ENCODE results near the gene SLC39A7.

The SLC39A7 gene, protein sequence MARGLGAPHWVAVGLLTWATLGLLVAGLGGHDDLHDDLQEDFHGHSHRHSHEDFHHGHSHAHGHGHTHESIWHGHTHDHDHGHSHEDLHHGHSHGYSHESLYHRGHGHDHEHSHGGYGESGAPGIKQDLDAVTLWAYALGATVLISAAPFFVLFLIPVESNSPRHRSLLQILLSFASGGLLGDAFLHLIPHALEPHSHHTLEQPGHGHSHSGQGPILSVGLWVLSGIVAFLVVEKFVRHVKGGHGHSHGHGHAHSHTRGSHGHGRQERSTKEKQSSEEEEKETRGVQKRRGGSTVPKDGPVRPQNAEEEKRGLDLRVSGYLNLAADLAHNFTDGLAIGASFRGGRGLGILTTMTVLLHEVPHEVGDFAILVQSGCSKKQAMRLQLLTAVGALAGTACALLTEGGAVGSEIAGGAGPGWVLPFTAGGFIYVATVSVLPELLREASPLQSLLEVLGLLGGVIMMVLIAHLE

GRCh38 chr6:33200219-33201146 lies at the start of gene SLC39A7, which contains the start of gene RXRB:
Gene SLC39A7 (plus strand): TSS chr6:33200867. CDS start chr6:33201246, 379 bp downstream.
Gene RXRB (minus strand): TSS chr6:33200665. CDS start chr6:33200476, 189 bp downstream.
- DNase-seq (ENCODE audit: low read depth): peak; percentile 98

- no peak for DNase-seq (ENCODE audit: low read depth)
Measured at GRCh38 chr6:33151050-33151449, 49.6 kb upstream of the SLC39A7 start.

GRCh38 chr6:33154349-33154748 lies 46.3 kb upstream of the SLC39A7 start:
- no peak for DNase-seq (ENCODE audit: low read depth)

DNA sequence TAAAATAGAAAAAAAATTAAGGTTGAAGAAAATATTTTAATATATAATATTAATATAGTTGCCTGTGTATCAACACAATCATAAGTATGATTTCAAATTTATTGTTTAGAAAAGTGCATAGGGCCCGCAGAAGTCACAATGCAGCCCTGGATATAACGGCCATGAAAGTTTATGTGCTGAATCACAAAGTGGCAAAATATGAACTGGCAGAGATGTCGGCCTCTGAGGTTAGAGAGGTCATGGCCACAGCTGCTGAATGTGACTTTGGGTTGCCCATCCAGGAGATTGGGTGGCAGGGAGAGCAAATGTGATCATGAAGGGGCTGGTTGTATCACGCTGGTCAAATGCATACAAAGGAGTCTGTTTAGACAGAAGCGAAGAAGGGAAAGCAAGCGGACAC lies 44.1 kb upstream of the SLC39A7 start:
- no peak for DNase-seq (ENCODE audit: low read depth)

DNA sequence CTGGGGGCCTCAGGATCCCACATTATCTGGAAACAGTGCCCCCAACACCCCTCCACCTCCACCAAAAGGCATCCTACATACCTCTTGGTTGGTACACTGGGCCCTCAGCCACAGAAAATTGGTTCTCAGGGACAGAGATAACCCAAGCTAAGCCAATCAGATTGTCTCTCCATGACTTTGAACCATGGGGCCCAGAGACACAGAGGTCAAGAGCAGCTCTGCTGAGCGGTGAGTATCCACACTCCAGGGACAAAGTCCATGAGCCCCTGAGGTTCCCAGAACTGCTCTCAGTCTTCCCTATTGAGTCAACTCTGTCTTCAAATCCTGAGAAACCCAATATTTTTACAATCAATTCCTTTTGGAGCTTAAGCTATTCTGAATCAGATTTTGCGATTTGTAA lies 43.7 kb upstream of the SLC39A7 start:
- no peak for DNase-seq (ENCODE audit: low read depth)

GRCh38 chr6:33160096-33160495 lies 40.6 kb upstream of the SLC39A7 start:
- DNase-seq (ENCODE audit: low read depth): no peak

DNA sequence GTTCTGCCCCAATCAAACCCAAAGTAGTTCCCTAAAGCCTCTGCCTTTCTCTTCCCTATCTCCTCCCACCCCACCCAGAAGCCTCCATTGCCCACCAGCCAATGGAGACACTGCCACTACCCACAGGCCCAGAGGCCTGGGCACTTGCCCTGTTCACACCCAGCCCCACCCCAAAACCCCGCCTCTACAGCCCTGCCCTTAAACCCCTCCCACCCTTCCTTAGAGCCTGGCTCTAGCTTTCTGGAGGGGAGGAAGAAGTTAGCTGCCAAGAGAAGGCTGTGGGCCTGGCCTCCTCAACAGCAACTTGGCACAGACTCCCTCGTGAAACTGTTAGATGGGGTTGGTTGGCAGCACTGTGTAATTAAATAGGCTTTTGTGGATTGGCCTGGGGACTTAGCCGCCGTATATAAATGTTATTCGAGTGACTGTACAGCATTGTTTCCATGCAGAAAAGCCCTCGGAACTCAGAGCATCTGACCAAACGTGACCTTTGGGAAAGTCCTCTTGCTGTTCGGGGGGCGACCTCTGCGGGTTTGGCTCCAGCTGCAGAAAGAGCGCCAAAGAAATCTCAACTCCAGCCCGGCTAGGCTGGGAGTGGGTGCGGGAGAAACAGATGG lies 39.8 kb upstream of the SLC39A7 start:
- DNase-seq (ENCODE audit: low read depth): peak; percentile 45

- DNase-seq (ENCODE audit: low read depth): peak; percentile 25
Measured at GRCh38 chr6:33161354-33162331, 39.0 kb upstream of the SLC39A7 start.

- DNase-seq (ENCODE audit: low read depth): no peak
Measured at GRCh38 chr6:33163540-33163939, 37.1 kb upstream of the SLC39A7 start.

- no peak for DNase-seq (ENCODE audit: low read depth)
Measured at GRCh38 chr6:33164176-33164575, 36.5 kb upstream of the SLC39A7 start.

- no peak for DNase-seq (ENCODE audit: low read depth)
Measured at GRCh38 chr6:33164665-33165373, 35.8 kb upstream of the SLC39A7 start.

GRCh38 chr6:33165581-33166258 lies 34.9 kb upstream of the SLC39A7 start:
- DNase-seq (ENCODE audit: low read depth): no peak

GRCh38 chr6:33166363-33166762 lies 34.3 kb upstream of the SLC39A7 start:
- DNase-seq (ENCODE audit: low read depth): no peak

GRCh38 chr6:33166811-33167210 lies 33.9 kb upstream of the SLC39A7 start:
- DNase-seq (ENCODE audit: low read depth): no peak

DNA sequence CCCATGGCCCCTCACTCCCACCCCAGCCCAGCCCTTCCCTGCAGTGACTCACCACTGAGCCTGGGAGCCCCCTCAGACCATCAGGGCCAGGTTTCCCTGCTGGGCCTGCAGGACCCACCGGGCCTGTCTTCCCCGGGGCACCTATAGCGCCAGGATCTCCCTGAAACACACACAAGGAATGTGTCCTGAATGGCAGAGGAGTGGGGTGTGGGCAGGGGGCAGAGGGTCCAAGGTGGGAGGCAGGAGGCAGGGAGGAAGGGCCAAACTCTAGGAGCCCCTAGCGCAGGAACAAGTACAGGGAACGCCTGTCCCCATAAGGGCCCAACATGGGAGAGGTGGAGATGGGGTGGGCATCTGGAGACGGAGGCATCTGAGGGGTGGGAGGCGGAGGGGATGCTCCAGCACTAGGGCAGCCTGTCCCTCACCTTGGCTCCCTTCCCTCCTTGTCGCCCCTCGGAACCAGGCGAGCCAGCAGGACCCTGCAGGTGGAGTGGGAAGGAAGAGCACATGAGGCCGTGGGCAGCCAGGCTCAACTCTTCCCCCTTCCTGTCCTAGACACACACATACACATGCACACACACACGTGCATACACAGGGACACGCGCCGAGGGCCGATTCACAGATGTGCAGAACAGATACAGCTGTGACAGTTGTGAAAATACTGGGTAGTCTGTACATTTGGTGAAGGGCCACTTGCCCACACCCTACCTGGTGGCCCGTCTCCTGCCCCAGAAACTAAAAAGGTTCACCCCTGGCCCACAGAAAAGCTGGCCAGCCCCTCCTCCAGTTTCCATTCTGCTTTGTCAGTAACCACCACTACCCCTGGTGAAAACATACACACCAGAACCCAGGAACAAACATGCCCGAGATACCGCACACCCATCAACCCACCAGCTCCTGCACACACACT lies 33.0 kb upstream of the SLC39A7 start:
- DNase-seq (ENCODE audit: low read depth): no peak

DNA sequence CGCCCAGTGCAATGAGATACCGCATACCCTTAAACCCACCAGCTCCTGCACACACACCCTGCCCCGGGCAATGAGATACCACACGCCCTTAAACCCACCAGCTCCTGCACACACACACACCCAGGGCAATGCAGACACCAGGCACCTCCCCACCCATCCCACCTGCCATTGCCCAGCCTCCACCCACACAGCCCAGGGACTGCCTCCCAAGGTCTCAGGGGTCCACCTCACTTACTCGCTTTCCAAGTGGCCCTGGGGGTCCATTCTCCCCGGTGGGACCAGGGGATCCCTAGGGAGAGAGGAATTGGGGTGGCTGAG lies 32.4 kb upstream of the SLC39A7 start:
- no peak for DNase-seq (ENCODE audit: low read depth)

- DNase-seq (ENCODE audit: low read depth): no peak
Measured at GRCh38 chr6:33168639-33169038, 32.0 kb upstream of the SLC39A7 start.

GRCh38 chr6:33169291-33170175 lies 31.1 kb upstream of the SLC39A7 start:
- DNase-seq (ENCODE audit: low read depth): no peak
